ENCODE measurements around the gene SLC25A22. TPM values are rescaled to one million over a fixed set of nuclear protein-coding genes. Genes with fewer than 3 reads are reported as not detected.

The SLC25A22 gene
- total and polyA plus RNA-seq, 9 of the 15 experiments (the other 6 are each of a cell fraction or from before 2014, with no cell fraction given): 0.41 to 55.4 (median 11.4) TPM

GRCh38 chr11:809287-810039 is 11.4 kb upstream of the SLC25A22 start, which contains the start of gene RPLP2 (continued):
- TF ChIP-seq ZNF740 (CRISPR knock-in tag; IDR thresholded peaks at IDR 0.05) (0 out of 2 replicates have a peak, but pooled peaks have one; percentile 24), ZNF740 (tag; IDR thresholded peaks at IDR 0.05) (no peak), GMEB1 (CRISPR knock-in tag; IDR thresholded peaks at IDR 0.05) (peak; percentile 94), BDP1 (IDR thresholded peaks at IDR 0.05; ENCODE audit: insufficient read depth, insufficient read length) (no peak), SNAPC5 (CRISPR knock-in tag; IDR thresholded peaks at IDR 0.05) (no peak), SMARCB1 (IDR thresholded peaks at IDR 0.05; ENCODE audit: insufficient read length, low read depth) (no peak)

Data from K562 (cell line).